Gastroesophageal sphincter (tissue), 3 donors: ENCODE data around the gene PRR20G.

ENCODE experiments used
- POLR2A ChIP-seq, 2 donors: fragments of 450-650 bp; IDR thresholded peaks; one replicate each; pipeline ENCODE4 v1.6.1; 2017; ENCODE audit warnings: antibody characterized with exemption in 2 of 2, mild to moderate bottlenecking in 2 of 2, moderate library complexity in 1 of 2
- POLR2AphosphoS5 ChIP-seq: sonication (generic); formaldehyde crosslinking; IDR thresholded peaks from one replicate; pipeline ENCODE4 v1.6.1; 2017; ENCODE audit warnings: antibody characterized with exemption
- TF ChIP-seq, protein P1 (sequence below), 4 experiments: fragments of 200-600 bp in 2 of 4; fragments of 450-650 bp in 2 of 4; sonication (generic) in 1 of 4; IDR thresholded peaks; one replicate each; pipeline ENCODE4 v1.5.1; 2017 to 2019; ENCODE audit warnings: antibody characterized with exemption in 4 of 4, mild to moderate bottlenecking in 2 of 4, moderate library complexity in 2 of 4

DNA sequence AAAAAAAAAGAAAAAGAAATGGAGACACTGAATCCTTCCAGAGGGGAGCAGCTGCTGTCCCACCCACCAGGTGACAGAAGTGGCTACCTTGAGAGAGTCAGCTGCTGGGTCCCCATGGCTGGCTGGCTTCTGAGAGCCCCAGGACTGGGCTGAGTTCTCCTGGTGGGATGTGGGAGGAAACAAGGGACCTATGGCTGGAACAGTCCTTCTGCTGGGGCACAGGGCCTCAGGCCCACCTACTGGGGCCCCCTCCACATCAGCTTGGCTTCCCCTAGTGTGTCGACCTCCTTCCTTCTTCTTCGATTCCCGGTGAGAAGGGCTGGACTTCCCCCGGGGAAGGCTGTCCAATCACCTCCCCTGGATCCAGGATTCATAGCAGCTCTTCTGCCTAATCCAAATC lies 32.3 kb downstream of the PRR20G start:
- TF ChIP-seq, protein P1, sequence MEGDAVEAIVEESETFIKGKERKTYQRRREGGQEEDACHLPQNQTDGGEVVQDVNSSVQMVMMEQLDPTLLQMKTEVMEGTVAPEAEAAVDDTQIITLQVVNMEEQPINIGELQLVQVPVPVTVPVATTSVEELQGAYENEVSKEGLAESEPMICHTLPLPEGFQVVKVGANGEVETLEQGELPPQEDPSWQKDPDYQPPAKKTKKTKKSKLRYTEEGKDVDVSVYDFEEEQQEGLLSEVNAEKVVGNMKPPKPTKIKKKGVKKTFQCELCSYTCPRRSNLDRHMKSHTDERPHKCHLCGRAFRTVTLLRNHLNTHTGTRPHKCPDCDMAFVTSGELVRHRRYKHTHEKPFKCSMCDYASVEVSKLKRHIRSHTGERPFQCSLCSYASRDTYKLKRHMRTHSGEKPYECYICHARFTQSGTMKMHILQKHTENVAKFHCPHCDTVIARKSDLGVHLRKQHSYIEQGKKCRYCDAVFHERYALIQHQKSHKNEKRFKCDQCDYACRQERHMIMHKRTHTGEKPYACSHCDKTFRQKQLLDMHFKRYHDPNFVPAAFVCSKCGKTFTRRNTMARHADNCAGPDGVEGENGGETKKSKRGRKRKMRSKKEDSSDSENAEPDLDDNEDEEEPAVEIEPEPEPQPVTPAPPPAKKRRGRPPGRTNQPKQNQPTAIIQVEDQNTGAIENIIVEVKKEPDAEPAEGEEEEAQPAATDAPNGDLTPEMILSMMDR (IDR thresholded peaks at IDR 0.05), result no peak
- TF ChIP-seq POLR2A (IDR thresholded peaks at IDR 0.05) (no peak), POLR2AphosphoS5 (no peak)
